HEK293T (cell line): ENCODE results near the gene SCG2.

Source experiments
- BHLHE40 ChIP-seq: fragments of 450-650 bp; IDR thresholded peaks from 2 replicates; pipeline ENCODE4 v1.6.1; 2016; ENCODE audit warnings: mild to moderate bottlenecking, moderate library complexity, borderline replicate concordance
- FOXM1 ChIP-seq: fragments of 450-650 bp; IDR thresholded peaks from 2 replicates; pipeline ENCODE4 v1.6.1; 2017; ENCODE audit warnings: mild to moderate bottlenecking, borderline replicate concordance
- SP1 ChIP-seq: fragments of 450-650 bp; IDR thresholded peaks from 2 replicates; pipeline ENCODE4 v1.6.1; 2017

DNA sequence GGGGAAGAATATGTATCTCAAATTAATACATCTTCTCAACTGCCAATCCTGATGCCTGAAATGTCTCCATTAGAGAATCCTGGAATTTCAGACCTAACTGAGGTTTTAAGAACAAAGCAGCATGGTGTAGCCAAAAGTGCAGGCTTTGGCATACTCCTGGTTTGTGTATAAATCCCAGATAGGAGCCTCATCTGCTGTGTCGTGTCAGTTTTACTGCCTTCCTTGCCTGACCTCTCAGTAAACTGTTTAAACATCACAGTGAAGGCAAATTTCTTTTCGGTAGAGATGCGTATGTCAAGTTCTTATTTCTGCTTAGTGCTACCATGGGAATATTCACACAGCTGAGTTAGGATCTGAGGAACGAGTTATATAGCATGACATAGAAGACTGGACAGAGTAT is 7.3 kb downstream of the SCG2 start:
- no peak for TF ChIP-seq FOXM1
- no peak for TF ChIP-seq BHLHE40
- no peak for TF ChIP-seq SP1
